ENCODE data around the gene TCF7. TPM values are rescaled to one million over a fixed set of nuclear protein-coding genes. Genes with fewer than 3 reads are reported as not detected.

TCF7 gene
- total and polyA plus RNA-seq, 2 of the 13 experiments (the other 11 are each of a cell fraction or from before 2014, with no cell fraction given) = 6.3 to 6.8 TPM

DNA sequence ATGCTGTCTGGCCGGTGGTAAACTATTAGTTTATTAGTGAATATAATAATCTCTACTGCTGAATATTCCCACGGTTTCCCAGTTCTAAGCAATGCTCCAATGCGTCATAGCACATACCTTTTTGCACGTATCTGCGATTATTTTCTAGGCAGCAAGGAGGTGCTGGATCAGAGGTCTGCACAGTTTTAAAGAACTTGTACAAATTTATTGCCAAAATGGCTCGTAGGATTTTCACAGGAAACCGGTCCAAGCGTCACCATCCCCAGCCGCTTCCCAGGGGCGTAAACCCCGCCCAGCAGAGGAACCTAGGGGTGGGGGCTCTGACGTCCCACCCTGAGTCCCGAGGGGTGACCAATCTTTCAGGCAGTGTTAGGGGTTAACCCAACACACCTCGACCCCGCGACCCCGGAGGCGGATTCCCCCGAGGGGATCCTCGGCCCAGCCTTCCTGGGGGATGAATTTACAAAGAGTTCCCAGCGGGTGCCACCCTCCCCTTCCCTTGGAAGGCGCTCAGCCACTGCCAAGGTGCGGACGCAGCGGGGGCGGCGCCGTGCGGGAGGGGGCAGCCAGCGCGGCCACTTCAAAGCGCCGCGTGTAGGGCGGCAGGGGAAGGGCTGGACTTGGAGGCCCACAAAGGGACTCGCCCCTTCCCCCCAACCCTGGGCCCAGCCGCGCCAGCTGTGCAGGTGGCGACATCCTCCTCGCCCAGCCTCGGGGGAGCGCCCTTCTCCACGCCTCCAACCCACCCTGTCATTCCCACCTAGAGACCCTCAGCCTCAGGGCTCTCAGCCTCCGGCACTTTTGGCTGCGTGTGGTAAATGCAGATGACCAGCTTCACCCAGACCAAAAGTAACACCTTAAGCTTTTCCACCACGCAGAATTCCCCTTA lies 43.5 kb upstream of the TCF7 start (continued):
- no peak for TF ChIP-seq ZNF10 (CRISPR knock-in tag; IDR thresholded peaks at IDR 0.05; ENCODE audit: borderline replicate concordance, low read depth)
- no peak for TF ChIP-seq SNRNP70 (IDR thresholded peaks at IDR 0.05; ENCODE audit: low read depth, low read length)
- no peak for TF ChIP-seq ZNF775 (CRISPR knock-in tag; IDR thresholded peaks at IDR 0.05; ENCODE audit: borderline replicate concordance)
- TF ChIP-seq DR1 (CRISPR knock-in tag; IDR thresholded peaks at IDR 0.05) = no peak
- TF ChIP-seq KDM2A (CRISPR knock-in tag; IDR thresholded peaks at IDR 0.05; ENCODE audit: borderline replicate concordance, low read depth) = peak; percentile 96
- TF ChIP-seq POGK (CRISPR knock-in tag; conservative IDR thresholded peaks at IDR 0.05) = no peak; the same call in 1 of the 2 replicates
- TF ChIP-seq NFYC (CRISPR knock-in tag; IDR thresholded peaks at IDR 0.05) = no peak
- TF ChIP-seq ZNF83 (CRISPR knock-in tag; IDR thresholded peaks at IDR 0.05; ENCODE audit: borderline replicate concordance) = peak; percentile 30; the same call in 1 of the 2 replicates
- TF ChIP-seq HDAC2 (CRISPR knock-in tag; IDR thresholded peaks at IDR 0.05) = peak; percentile 65; the same call in 1 of the 2 replicates
- no peak; the same call in 1 of the 2 replicates for TF ChIP-seq ATF1 (CRISPR knock-in tag; IDR thresholded peaks at IDR 0.05)
- no peak for TF ChIP-seq HOXA7 (CRISPR knock-in tag; IDR thresholded peaks at IDR 0.05)
- no peak for TF ChIP-seq SATB2 (CRISPR knock-in tag; IDR thresholded peaks at IDR 0.05)
- no peak for TF ChIP-seq ZBTB39 (CRISPR knock-in tag; IDR thresholded peaks at IDR 0.05)
- TF ChIP-seq ZNF33B (CRISPR knock-in tag; IDR thresholded peaks at IDR 0.05) = no peak
- TF ChIP-seq ZBTB3 (CRISPR knock-in tag; IDR thresholded peaks at IDR 0.05; ENCODE audit: borderline replicate concordance, low read depth) = no peak
- peak; percentile 81; the same call in 1 of the 2 replicates for TF ChIP-seq ZNF350 (CRISPR knock-in tag; IDR thresholded peaks at IDR 0.05; ENCODE audit: borderline replicate concordance, low read depth)
- TF ChIP-seq PRDM15 (CRISPR knock-in tag; IDR thresholded peaks at IDR 0.05) = 0 out of 2 replicates have a peak, but pooled peaks have one; percentile 24
- TF ChIP-seq, protein P1, sequence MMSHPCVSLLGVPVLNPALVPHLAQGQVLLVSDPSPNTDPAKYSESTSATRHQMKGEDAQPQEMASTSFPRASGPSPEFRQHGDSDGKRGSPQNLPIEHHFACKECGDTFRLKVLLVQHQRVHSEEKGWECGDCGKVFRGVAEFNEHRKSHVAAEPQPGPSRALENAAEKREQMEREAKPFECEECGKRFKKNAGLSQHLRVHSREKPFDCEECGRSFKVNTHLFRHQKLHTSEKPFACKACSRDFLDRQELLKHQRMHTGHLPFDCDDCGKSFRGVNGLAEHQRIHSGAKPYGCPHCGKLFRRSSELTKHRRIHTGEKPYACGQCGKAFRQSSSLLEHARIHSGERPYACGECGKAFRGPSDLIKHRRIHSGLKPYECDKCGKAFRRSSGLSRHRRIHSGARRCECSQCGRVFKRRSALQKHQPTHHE (CRISPR knock-in tag; IDR thresholded peaks at IDR 0.05; ENCODE audit: borderline replicate concordance) = peak; percentile 47; the same call in 1 of the 2 replicates
- TF ChIP-seq ZNF234 (CRISPR knock-in tag; conservative IDR thresholded peaks at IDR 0.05) = no peak
- no peak for TF ChIP-seq ZBTB21 (CRISPR knock-in tag; IDR thresholded peaks at IDR 0.05)

Measured in HepG2 (cell line).